Measurements from ENCODE around the gene DBNDD1. TPM values are rescaled to one million over a fixed set of nuclear protein-coding genes. Genes with fewer than 3 reads are reported as not detected.

DBNDD1 gene
- total RNA-seq, 2 donors from 2014 or later, result 8.7 to 19.9 TPM

- Histone ChIP-seq H3K27me3 (replicated peaks; ENCODE audit: insufficient read depth) (no peaks in the 10 kb centered on the region), H3K9me3 (no peaks in the 10 kb centered on the region), H3K4me1 (ENCODE audit: control insufficient read depth in 1 of 2, low read depth in 2 of 2) (peaks cover 6 to 12% of the 10 kb centered on the region in 2 donors), H3K36me3 (peaks cover 17% of the 10 kb centered on the region), H3K27ac (no peak overlapping the region), H3K4me3 (no peak overlapping the region)
- TF ChIP-seq CTCF (IDR thresholded peaks at IDR 0.05), result no peak
- ATAC-seq (ENCODE audit: insufficient number of reproducible peaks, low FRiP score, low read depth), result no peak
- no peak for DNase-seq (ENCODE audit: low spot score)
These were observed 23.8 kb upstream of the DBNDD1 start for GRCh38 chr16:90042946-90043514.

GRCh38 chr16:90041896-90042473, 22.7 kb upstream of the DBNDD1 start:
- no peak for TF ChIP-seq CTCF (IDR thresholded peaks at IDR 0.05)
- DNase-seq (ENCODE audit: low spot score) (no peak), ATAC-seq (ENCODE audit: insufficient number of reproducible peaks, low FRiP score, low read depth) (no peak)
- Histone ChIP-seq H3K9me3 (no peaks in the 10 kb centered on the region), H3K27ac (no peak overlapping the region), H3K4me3 (no peak overlapping the region), H3K27me3 (replicated peaks; ENCODE audit: insufficient read depth) (no peaks in the 10 kb centered on the region), H3K4me1 (ENCODE audit: control insufficient read depth in 1 of 2, low read depth in 2 of 2) (peaks cover under 1 to 7% of the 10 kb centered on the region in 2 donors), H3K36me3 (peaks cover 27% of the 10 kb centered on the region)

- Histone ChIP-seq H3K9me3 (no peaks in the 10 kb centered on the region), H3K36me3 (peaks cover 40% of the 10 kb centered on the region), H3K4me3 (no peak overlapping the region), H3K27me3 (replicated peaks; ENCODE audit: insufficient read depth) (no peaks in the 10 kb centered on the region), H3K4me1 (ENCODE audit: control insufficient read depth in 1 of 2, low read depth in 2 of 2) (no peaks in the 10 kb centered on the region), H3K27ac (no peak overlapping the region)
- no peak for DNase-seq (ENCODE audit: low spot score)
- ATAC-seq (ENCODE audit: insufficient number of reproducible peaks, low FRiP score, low read depth), result no peak
- no peak for TF ChIP-seq CTCF (IDR thresholded peaks at IDR 0.05)
These were observed 21.1 kb upstream of the DBNDD1 start for GRCh38 chr16:90040152-90041023.

- Histone ChIP-seq H3K27me3 (replicated peaks; ENCODE audit: insufficient read depth) (no peaks in the 10 kb centered on the region), H3K4me3 (no peak overlapping the region), H3K27ac (no peak overlapping the region), H3K36me3 (peaks cover 40% of the 10 kb centered on the region), H3K9me3 (no peaks in the 10 kb centered on the region), H3K4me1 (ENCODE audit: control insufficient read depth in 1 of 2, low read depth in 2 of 2) (no peaks in the 10 kb centered on the region)
- DNase-seq (ENCODE audit: low spot score) (no peak), ATAC-seq (ENCODE audit: insufficient number of reproducible peaks, low FRiP score, low read depth) (no peak)
- TF ChIP-seq CTCF (IDR thresholded peaks at IDR 0.05), result no peak
These were observed 18.0 kb upstream of the DBNDD1 start for GRCh38 chr16:90037276-90037675.

- peaks cover 40% of the 10 kb centered on the region for H3K36me3 ChIP-seq
- H3K4me3 ChIP-seq, result no peak overlapping the region
- H3K9me3 ChIP-seq, result no peaks in the 10 kb centered on the region
- H3K27ac ChIP-seq, result no peak overlapping the region
- no peak for ATAC-seq (ENCODE audit: insufficient number of reproducible peaks, low FRiP score, low read depth)
- H3K4me1 ChIP-seq (ENCODE audit: control insufficient read depth in 1 of 2, low read depth in 2 of 2), result no peaks in the 10 kb centered on the region
- TF ChIP-seq CTCF (IDR thresholded peaks at IDR 0.05), result no peak
- no peaks in the 10 kb centered on the region for H3K27me3 ChIP-seq (replicated peaks; ENCODE audit: insufficient read depth)
- no peak for DNase-seq (ENCODE audit: low spot score)
These were observed 16.6 kb upstream of the DBNDD1 start for GRCh38 chr16:90035902-90036301.

Measured in thoracic aorta (tissue), 2 donors.